ENCODE measurements around the gene L3MBTL1. TPM values are rescaled to one million over a fixed set of nuclear protein-coding genes. Genes with fewer than 3 reads are reported as not detected.

L3MBTL1 gene
- total RNA-seq (10 to 100 TPM; 64.5 to 68.1 TPM), polyA plus RNA-seq (ENCODE audit: insufficient read depth, low read depth, low replicate concordance) (16.9 TPM)
- long read RNA-seq, donor 1, partial matches to known transcripts, result 0 of 1 reads
- long read RNA-seq, donor 1, other reads (novel, unspliced or antisense), result 0 of 1 reads
- long read RNA-seq, donor 2, result 0 reads

GRCh38 chr20:43507150-43508080, at the start of gene L3MBTL1:
TSS of gene L3MBTL1 (plus strand) at chr20:43507697. CDS start at chr20:43513504, 5,807 bp downstream.
- intact Hi-C loops (cut with DNase I; ENCODE audit: low total_unique reads), result no loop called here
- peak within 1 kb of the TSS; percentile 58 to 73 for H3K4me3 ChIP-seq
- H3K36me3 ChIP-seq (ENCODE audit: low read depth, missing control alignments), result no peaks in the 10 kb centered on the region
- H3K27me3 ChIP-seq, result no peaks in the 10 kb centered on the region
- DNase-seq, result peak; percentile 74
- H3K27ac ChIP-seq, result no peak within 1 kb of the TSS
- H3K9me3 ChIP-seq, result no peaks in the 10 kb centered on the region
- TF ChIP-seq CTCF (IDR thresholded peaks at IDR 0.05) (no peak), POLR2A (IDR thresholded peaks at IDR 0.05) (no peak)
- peaks cover 5% of the 10 kb centered on the region for H3K4me1 ChIP-seq
- WGBS, 2 donors, result 5% methylated on average over 41 to 95 of the region's 95 CpGs

- no peaks in the 10 kb centered on the region for H3K27me3 ChIP-seq
- TF ChIP-seq POLR2A (IDR thresholded peaks at IDR 0.05) (no peak), CTCF (IDR thresholded peaks at IDR 0.05) (no peak)
- intact Hi-C loops (cut with DNase I; ENCODE audit: low total_unique reads), result no loop called here
- 0 to 1% methylated on average over 12 to 27 of the region's 41 CpGs for WGBS, 2 donors
- DNase-seq, result no peak
- H3K36me3 ChIP-seq (ENCODE audit: low read depth, missing control alignments), result no peaks in the 10 kb centered on the region
- H3K4me3 ChIP-seq, result peak overlapping the region; percentile 95 to 99
- H3K9me3 ChIP-seq, result no peaks in the 10 kb centered on the region
- peaks cover 11% of the 10 kb centered on the region for H3K4me1 ChIP-seq
- peak overlapping the region; percentile 100 for H3K27ac ChIP-seq
These were observed 49.0 kb upstream of the L3MBTL1 start for GRCh38 chr20:43458422-43458924.

GRCh38 chr20:43459022-43459942, 48.2 kb upstream of the L3MBTL1 start:
- Histone ChIP-seq H3K9me3 (no peaks in the 10 kb centered on the region), H3K27me3 (no peaks in the 10 kb centered on the region), H3K36me3 (ENCODE audit: low read depth, missing control alignments) (no peaks in the 10 kb centered on the region), H3K4me1 (peaks cover 11% of the 10 kb centered on the region), H3K27ac (peak overlapping the region in 1 of 2 donors; percentile 100), H3K4me3 (peak overlapping the region; percentile 95 to 99)
- 42 to 47% methylated on average over 12 of the region's 12 CpGs for WGBS, 2 donors
- no peak for TF ChIP-seq CTCF (IDR thresholded peaks at IDR 0.05)
- no peak for TF ChIP-seq POLR2A (IDR thresholded peaks at IDR 0.05)
- intact Hi-C loops (cut with DNase I; ENCODE audit: low total_unique reads), result no loop called here
- DNase-seq, result peak; percentile 42

- no peaks in the 10 kb centered on the region for H3K36me3 ChIP-seq (ENCODE audit: low read depth, missing control alignments)
These were observed 47.2 kb upstream of the L3MBTL1 start for GRCh38 chr20:43460172-43460829.

More at GRCh38 chr20:43460172-43460829, 47.2 kb upstream of the L3MBTL1 start:
- H3K4me1 ChIP-seq, result peaks cover 11% of the 10 kb centered on the region
- intact Hi-C loops (cut with DNase I; ENCODE audit: low total_unique reads), result no loop called here
- TF ChIP-seq CTCF (IDR thresholded peaks at IDR 0.05) (no peak), POLR2A (IDR thresholded peaks at IDR 0.05) (no peak)
- no peak overlapping the region for H3K4me3 ChIP-seq
- no peak overlapping the region for H3K27ac ChIP-seq
- no peaks in the 10 kb centered on the region for H3K27me3 ChIP-seq
- 87 to 90% methylated on average over 23 of the region's 23 CpGs for WGBS, 2 donors
- no peaks in the 10 kb centered on the region for H3K9me3 ChIP-seq
- no peak for DNase-seq

Measured in testis (tissue), 5 donors.